NCI-H2227 (cell line): ENCODE results near the gene RSPO1.
A peak's percentile ranks its signal among the peaks of the same experiment; 100 is the strongest.
"Not testable (repeated sequence)": the region's sequence is repeated elsewhere in the genome, so short reads cannot be mapped to it uniquely, and the experiment has no call there.

ENCODE experiments used
- DNase-seq: peaks from one replicate; lab custom pipeline; 2025; ENCODE audit not compliant: unreplicated experiment; lab: John Stamatoyannopoulos, UW

The RSPO1 gene

DNA sequence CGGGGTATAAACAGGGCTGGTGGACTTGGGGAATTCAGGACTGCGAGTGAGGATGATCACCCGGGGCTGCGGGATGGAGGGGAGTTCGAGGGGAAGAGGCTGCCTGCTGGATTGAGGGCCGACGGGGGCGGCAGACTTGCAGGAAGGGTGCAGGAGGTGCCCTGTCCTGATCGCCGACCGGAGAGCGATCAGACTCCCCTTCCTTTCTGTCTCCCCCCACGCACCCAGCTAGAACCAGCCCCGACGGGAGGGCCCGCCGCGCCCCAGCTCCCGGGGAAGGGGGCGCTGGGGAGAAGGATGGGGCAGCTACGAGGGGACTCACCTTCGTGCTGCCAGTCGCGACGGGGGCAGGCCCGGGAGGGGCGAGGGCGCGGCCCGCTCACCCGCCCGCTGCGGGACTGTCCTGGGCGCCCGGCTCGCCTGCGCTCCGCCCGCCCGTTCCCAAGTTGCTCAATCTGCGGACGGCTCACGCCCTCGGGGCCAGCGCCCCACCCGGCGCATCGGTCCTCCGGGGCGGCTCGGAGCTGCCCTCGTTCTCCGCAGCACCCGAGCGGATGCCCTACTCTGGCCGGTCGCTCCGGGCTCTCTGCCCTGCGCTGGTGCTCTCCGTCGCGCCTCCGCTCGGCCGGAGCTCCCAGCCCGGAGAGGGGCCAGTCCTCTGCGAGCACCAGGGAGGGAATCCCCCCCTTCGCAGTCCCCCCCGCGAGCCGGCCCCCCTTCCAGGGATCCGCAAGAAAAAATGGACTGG lies at the start of gene RSPO1:
RSPO1 (minus strand) TSS at position 649 of the 748 bp plus-strand sequence. CDS start 5,231 bp downstream, outside the sequence.
- DNase-seq: peak; percentile 69

GRCh38 chr1:37684182-37684581 lies 49.5 kb upstream of the RSPO1 start:
- not testable (repeated sequence) for DNase-seq

DNA sequence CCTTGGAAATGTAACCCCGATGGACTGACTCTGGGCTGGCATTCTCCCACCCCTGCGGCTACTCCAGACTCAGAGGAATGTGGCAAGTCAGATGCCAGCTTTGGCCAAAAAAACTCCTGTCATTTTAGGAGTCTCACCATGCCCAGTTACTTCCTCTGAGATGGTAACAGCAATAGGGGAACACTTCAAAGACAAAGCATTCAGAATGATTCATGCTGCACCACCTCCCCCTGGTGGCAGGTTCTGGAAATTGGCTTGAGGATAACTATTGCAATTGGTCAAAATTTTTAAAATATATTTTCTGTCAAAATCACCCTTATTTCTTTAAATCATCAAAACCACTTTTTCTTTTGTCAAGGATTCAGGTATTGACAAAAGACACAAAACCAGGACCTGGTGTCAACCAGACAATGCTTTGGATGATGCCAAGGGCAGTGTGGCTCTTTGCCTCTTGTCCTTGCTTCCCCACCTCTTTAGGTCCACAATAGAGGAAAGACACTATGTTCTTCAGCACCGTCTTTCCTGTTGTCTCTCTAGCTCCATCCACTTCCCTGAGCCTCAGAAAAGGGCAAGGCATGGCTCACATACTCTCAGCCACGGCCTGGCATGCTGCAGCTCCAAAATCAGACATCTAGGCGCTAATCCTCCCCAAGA lies 47.8 kb upstream of the RSPO1 start:
- peak; percentile 74 for DNase-seq

GRCh38 chr1:37680933-37681332 lies 46.2 kb upstream of the RSPO1 start:
- no peak for DNase-seq

GRCh38 chr1:37677808-37678207 lies 43.1 kb upstream of the RSPO1 start:
- DNase-seq: no peak

DNA sequence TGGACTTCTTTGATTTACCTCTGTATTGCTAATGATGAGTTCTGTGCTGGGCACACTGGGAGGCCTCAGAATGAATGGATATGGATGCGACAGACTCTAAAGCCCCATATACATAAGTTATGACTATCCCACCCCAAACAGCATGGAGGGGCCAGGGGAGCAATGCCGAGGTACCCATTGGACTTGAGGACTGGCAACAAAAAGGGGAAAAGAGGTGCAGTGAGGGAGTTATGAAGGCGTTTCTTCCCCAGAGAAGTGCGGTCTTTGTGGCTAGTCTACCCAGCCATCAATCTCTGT lies 42.4 kb upstream of the RSPO1 start:
- DNase-seq: no peak

GRCh38 chr1:37676281-37677142 lies 41.8 kb upstream of the RSPO1 start:
- no peak for DNase-seq

GRCh38 chr1:37673920-37674319 lies 39.2 kb upstream of the RSPO1 start:
- DNase-seq: no peak

GRCh38 chr1:37672136-37672870 lies 37.6 kb upstream of the RSPO1 start:
- no peak for DNase-seq

DNA sequence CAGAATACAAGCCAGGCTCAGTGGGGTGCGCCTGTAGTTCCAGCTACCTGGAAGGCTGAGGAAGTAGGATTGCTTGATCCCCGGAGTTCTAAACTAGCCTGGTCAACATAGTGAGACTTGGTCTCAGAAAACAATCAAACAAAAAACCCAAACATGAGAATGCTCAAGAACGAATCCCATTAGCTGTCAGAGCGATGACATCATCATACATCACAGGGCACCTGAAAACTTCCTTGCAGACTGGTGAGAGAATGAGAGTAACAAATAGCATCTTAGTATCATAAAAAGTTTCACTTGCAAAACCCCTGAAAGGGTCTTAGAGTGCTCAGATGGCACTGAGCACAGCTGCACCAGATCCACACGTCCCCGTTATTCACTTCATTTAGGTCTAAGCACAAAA lies 36.6 kb upstream of the RSPO1 start:
- no peak for DNase-seq

GRCh38 chr1:37670133-37670532 lies 35.4 kb upstream of the RSPO1 start:
- no peak for DNase-seq

DNA sequence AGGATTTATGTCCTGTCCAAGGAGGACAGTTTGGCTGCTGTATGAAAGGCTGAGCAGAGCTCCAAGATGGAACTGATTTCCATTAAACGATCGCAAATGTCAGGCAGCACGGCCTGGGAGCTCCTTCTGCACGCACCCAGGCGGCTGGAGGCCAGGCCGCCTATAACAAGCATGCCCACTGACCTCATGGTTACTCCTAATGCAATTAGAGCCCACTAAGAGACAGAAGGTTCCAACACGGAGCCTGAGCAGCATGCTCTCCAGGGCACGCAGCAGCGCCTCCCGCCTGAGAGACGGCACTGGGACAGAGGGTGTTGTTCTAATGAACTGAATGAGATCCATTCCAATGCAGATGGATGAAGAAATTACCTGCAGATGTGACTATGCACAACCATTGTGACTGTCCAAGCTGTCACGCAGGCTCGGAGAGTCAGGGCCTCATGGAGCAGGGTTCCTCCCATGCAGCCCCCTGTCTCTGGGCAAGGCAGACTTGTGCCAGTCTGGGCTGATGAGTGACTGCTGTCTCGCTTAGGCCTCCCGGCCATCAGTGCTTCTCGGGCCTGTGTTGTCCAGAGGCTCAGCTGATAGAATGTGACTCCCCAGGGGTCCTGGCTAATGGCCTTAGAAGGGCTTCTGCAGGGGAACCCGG lies 32.5 kb upstream of the RSPO1 start:
- no peak for DNase-seq

DNA sequence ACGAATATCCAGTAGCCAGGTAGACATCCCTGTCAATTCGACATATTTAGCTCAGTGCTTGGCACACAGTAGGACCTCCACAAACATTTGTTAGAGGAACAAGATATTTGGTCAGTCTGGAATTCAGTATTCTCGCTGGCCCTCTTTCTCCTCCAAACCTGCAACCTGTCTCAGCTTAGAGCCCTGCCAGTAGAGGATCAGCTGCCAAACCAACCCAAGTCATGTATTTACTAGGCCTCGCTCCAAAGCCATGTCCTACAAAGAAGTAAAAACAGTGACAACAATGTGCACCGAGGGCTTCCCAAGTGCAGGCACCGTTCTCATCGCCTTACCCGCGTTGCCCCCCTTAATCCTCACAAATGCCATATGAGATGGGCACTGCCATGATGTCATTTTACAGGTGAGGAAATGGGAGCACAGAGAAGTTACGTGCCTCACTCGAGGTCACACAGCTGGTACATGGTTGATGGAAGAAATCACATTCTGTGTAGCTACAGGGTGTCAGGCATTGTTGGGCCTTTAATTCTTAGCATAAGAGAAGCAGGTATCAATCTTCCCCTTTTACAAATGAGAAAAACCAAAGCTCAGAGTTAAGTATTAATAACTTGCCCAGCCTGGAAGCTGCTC lies 31.7 kb upstream of the RSPO1 start:
- DNase-seq: no peak

DNA sequence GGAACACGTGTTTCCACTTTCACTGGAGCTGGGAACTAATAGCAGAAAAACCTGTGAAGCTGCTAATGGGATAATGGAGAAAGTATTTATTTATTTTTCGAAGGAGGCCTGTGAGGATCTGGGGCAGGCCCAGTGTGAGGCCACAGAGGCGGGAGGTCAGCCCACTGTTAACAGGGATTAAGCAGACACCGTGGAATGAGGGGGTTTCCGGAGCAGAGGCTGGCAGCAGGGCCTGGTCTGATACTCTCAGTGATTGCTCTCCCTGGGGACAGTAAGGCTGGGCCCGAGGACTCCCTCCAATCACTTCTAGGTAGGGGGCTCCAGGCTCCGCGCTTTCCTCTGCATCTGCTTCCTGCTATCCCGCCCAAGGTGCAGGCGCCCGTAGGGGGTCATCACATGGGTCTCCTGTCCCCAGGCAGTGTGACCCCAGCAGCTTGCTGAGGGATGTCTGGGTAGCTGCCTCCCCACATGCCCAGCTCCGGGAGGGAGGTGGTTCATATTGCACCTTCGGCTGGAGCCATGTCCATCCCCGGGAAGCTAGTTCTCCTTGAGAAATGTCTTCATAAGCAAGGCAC lies 28.8 kb upstream of the RSPO1 start:
- no peak for DNase-seq

- no peak for DNase-seq
Observed at GRCh38 chr1:37662031-37662755, 27.5 kb upstream of the RSPO1 start.

GRCh38 chr1:37661401-37661800 lies 26.7 kb upstream of the RSPO1 start:
- no peak for DNase-seq

- DNase-seq: peak; percentile 44
Observed at GRCh38 chr1:37660664-37661063, 26.0 kb upstream of the RSPO1 start.

GRCh38 chr1:37658486-37658885 lies 23.8 kb upstream of the RSPO1 start:
- no peak for DNase-seq
